HG02588 (cell line): Measurements from ENCODE around the gene IGF1R.

ENCODE experiments used
- ATAC-seq: cut with Tn5 transposase; IDR thresholded peaks from one replicate; pipeline ENCODE4 v1.9.1; 2021; ENCODE audit warnings: mild to moderate bottlenecking, moderate library complexity; ENCODE audit not compliant: unreplicated experiment

IGF1R gene

DNA sequence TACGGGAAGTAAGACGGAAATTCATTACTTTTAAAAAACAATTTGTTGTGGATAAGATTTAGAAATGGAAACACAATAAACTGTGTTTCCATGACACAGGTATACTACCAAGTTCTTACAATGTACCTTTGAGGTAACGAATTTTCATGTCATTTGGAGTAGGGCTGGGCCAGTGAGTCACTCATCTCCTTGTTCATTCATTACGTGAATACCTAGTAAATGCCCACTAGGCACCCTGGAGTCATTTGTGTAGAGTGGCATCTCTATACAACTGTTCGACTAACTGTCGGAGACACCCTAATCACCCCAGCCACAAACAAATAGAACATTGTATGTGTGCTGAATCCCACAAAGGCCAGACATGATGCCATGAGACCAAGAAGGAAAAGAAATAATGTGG lies 94.8 kb downstream of the IGF1R start:
- ATAC-seq: no peak

DNA sequence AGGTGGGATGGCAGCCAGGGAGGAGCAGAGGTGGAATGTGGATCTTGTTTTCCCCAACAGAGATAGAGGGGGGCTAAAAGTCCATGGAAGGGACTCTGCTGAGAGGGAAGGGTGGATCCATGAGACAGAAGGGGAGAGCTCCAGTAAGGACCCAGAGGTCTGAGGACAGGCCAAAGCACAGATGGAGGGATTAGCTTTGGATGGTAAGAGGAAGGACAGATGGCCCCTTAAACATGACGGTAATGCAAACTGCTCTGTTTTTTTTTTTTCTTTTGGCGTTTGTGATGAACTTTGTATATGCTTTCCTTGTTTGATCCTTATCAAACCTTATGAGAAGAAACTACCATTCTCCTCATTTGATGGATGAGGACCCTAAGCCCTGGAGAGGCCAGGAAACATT lies 96.2 kb downstream of the IGF1R start:
- no peak for ATAC-seq

DNA sequence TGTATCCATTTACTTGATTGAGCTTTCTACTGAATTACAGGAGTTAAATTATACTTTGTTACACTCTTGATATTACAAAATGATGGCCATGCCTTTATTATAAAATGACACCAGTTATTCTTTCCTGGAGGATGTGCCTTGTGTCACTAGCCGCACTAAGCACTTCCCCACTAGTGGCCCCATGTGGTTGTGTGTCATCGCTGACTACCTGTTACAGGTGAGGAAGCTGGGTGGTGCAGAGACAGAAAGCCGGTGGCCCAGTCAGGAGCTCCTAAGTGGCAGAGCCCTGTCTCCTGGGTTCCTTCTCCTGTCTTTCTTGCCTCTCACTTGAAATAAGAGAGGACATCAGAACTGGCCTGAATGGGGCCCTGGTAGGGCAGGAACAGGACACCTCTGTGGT lies 96.8 kb downstream of the IGF1R start:
- ATAC-seq: no peak

DNA sequence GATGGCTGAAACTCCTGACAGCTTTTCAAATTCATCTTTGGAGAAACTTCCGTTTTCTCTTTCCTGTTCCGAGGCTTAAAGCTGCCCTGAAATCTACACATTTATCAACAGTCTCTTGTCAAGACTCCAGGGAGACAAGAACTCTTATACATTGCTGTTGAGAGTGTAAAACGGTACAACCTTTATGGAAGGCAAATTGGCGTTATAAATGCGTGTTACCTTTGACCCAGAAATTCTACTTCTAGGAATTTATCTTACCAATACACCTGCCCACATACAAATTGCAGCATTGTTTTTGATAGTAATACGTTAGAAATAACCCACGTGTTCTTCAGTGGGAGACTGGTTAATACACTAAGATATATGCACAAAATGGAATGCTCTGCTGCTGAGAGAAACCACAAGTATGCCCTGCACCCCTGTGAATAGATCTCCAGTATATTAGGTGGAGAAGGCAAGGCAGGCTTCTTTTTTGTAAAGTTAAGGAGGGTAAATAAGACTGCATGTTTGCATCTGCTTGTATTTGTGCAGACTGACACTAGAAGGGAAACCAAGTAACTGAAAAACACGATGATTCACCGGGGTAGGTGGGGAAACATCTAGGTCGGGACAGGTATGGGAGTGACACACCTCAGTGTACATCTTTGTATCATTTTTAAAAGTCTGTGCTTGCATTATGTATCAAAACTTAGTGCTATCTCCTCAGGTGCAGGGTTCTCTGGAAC lies 97.5 kb downstream of the IGF1R start:
- ATAC-seq: no peak

DNA sequence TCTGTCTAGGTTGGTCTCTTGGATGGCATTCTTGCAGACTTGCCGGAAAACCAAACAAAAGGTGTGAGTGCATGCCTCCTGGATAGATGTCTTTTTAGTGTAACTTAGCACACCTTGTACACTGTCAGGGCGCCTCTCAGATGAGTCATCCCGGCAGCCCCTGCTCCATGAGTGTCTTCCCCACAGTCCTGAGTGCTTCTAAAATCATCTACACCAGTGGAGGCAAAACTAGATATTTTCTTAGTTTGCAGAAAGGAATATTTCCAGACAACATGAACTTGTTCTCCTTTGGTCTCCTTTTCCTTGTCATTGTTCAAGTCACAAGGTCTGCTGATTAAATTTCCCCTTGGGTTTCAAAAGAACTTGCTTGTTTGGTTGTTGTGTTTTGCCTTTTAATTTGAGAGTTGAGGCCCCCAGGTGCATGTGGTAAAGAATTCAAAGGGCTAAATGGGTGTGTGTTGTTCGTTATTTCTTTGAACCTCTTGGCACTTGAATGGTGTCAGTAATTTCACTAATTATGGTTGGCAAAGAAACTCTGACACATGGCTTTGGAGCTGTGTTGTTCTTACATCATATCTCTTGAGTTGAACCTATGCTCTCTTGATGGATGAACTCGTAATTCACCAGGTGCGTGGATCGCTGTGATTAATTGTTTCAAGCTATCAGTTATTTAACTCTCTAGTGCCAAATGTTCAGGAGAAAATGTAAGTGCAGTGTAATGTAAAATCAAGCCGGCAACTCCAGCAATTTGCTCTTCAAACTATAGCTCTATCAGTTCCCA lies 98.2 kb downstream of the IGF1R start:
- ATAC-seq: no peak

DNA sequence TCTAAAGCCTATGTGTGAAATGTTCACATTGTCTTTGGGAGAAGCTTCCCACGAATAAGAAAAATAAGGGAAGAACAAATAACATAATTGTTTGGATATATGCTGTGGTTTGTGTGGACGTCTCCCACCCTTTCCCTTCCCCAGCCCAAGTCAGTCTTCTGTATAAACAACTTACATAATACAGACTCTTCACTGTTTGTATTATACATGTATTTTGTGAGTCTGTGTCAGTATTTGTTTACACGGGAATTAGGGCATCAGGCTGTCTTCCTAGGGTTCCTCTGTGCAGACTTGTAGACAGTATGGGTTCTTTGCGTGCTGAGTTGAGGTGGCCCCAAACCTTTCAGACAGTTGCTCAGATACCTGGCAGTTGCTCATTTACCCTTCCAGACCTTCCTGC lies 103.4 kb downstream of the IGF1R start:
- no peak for ATAC-seq

DNA sequence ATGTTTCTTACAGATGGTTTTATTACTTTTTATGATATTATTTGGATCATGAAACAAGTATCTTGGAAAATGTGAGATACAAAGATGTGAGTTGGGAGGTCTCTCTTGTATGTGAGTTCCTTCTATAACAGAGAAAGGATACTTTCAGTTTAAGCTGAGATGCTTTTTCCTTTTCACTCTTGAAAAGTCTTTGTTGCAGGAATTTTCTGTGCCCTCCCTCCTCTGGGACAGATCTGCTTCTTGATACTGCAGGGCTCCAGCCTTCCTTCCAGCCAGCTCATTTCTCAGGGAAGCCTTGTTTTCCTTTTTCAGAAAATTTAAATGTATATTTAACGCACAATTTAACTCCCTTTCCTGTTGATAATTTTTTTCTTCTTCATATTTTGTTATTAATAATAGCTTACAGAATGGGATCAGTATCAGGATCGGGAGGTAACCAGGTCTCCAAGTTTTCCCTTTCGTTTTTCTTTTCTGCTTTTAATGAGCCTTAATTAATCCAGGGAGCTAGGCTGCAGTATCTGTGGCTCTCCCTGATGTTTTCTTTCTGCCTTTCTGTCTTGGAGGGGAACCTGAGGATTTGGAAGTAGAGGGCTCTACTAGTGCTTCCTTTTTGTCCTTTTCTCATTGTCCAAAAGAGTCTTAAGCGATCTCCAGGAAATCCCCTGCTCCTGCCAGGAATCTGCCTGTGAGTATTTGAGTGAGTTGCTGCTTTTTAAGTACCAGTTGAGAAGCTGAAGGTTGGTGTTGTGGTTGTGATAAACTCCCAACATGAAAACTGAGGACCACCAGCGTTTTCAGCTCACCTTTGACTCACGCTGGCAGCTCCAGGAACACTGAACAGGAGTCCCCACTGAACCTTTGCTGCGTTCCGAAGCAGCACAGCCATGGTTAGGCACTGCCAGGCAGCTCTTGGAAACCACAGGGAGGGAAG lies 105.7 kb downstream of the IGF1R start:
- ATAC-seq: no peak

DNA sequence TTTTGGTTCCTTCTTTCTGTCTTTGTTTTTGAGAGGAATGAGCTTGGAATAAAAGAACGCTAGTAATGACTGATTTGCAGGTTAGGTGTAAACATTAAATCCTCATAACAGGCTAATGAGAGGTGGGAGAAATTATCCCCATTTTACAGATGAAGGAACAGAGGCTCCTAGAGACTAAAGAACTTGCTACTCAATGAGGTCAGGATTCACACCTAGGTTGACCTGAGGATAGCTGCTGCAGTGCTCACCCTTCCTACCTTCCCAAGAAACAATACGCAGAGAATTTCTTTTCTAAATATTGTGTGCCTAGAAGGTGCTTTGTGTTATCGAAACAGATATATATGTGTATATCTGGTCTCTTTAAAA lies 106.3 kb downstream of the IGF1R start:
- ATAC-seq: no peak

DNA sequence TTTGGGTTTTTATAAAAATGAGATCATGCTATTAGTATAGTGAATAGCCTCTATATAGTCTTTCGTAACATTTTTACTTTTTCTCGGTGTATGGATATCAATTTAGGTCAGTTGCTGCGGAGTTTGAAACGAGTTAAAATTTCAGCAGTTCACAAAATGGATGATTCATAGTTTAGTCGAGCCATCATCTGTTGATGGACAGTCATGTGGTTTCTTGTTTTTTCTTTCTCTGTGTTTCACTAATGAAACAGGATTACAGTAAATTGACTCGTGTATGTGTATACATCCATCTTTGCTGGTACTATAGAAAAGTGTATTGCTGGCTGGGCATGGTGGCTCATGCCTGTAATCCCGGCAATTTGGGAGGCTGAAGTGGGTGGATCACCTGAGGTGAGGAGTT lies 106.8 kb downstream of the IGF1R start:
- ATAC-seq: no peak

DNA sequence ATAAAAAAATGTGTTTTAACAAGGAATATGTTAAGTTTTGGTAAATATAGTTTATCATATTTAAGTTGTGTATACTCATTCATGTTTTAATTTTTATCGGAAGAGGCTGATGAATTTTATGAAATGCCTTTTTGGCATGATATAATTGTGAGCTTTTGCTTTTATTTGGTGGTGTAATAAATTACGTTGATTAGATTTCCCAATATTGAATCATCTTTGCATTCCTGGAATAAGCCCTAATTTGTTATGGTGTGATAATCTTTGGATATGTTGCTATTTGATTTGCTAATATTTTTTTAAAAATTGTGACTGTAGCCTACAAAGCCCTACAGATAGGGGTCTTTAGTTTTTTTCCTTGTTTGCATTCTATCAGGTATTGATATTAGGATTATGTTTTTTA lies 107.4 kb downstream of the IGF1R start:
- ATAC-seq: no peak

DNA sequence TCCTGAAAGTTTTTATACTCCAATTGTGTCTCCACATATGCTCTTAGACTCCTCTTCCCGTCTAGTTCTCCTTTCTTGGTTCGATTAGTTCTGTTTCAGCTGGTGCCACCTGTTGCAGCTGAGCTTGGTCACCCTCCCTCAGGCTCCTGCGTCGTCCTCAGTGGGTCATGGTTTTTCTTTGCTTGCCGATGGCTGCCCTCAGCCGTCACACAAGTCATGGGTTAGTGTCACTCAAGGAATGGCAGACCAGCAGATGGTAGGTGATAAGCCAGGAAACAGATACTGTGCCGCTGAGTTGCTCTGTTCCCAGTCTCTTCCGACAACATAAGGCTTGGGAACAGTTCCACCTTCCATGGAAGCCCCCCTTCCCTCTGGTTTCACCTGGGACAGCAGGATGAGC lies 109.9 kb downstream of the IGF1R start:
- ATAC-seq: no peak

DNA sequence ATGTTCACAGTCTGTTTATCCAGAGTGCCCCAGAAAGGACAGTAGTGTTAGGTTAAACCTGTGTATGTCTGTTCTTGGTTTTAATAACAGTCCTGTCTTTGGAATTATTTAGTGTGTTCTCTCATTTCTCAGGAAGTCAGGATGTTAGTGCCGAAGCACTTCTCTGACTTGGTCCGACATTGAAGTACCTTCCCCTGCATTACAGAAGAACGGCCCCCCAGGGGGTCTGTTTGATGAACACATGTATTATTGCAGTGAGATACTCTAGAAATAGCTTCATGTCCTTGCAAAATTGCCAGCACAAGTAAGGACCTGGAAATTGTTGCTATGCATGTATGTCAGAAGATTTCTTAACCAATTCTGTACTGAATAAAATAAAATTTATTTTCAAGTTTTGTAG lies 110.9 kb downstream of the IGF1R start:
- ATAC-seq: no peak

DNA sequence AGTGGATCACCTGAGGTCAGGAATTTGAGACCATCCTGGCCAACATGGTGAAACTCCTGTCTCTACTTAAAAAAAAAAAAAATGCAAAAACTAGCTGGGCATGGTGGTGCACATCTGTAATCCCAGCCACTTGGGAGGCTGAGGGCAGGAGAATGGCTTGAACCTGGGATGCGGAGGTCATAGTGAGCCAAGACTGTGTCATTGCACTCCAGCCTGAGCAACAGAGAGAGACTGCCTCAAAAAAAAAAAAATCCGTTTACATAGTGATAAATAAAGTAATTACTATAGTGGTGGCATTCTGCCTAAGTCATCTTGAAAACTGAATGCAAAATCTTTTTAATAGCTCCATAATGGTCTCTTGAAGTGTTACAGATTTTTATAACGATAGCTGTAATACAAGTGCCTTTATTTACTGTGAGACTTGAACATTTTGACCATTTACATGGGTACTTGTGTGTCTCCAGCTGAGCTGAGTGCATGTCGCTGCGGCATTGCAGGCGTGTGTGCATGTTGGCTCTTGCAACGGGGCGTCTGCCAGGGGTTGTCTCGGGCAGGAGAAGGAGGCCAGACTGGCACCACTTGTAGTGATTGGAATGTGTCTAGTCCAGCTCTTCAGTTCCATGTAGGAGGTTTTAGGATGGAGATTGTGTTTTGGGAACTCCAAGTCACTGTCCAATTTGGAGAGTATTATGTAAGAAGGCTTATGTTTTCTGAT lies 111.9 kb downstream of the IGF1R start:
- no peak for ATAC-seq

DNA sequence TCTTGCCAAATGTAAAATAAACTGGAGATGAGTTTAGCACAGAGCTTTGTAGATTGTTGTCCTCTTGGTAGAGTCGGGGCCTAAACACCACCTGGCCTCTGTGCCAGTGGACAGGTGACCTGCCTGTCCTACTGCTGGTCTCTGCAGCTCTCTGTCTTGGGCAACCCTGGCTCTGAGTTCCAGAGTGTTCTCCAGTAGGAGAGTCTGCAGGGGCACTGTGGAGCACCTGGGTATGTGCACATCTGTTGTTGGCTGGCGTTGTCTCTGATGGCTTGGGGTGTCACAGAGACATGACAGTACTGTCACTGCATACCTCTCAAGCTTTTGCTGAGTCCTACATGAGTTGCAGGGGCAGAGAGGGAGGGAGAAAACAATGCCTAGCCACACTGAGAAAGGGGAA lies 112.6 kb downstream of the IGF1R start:
- ATAC-seq: no peak

DNA sequence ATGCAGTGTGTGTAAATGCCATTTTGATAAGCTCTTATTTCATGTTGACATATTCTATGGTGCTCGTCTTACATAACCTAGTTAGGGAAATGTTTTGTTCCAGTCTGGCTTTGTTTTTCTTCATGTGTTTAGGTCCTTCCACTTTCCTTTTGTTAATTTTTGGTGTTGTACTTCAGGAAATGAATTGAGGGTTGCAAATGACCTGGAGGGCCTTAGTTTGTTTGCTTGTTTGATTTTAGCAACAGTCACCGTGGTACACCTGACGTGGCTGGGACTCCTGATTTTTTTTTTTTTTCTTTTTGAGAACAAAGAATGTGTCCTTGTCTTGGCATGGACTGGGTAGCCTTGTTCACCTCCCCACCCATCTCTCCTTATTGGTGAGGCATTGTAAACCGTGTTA lies 114.8 kb downstream of the IGF1R start:
- ATAC-seq: no peak

DNA sequence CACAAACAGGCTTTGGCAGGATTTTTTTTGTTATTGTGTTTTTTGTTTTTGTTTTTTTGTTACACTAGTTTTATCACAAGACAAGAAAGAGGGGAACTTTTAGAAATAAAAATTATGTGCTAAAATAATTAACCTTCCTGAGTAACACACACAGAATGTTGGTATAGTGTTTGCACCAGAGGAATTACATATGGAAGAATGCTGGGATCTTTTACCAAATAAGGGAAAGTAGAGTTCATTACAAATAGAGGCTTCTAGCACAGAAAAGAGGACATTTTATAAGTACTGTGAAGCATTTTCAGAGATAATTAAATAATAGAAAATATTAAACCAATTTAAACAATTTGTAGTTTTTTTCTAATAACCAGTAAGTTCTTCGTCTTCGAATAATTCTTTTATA lies 116.0 kb downstream of the IGF1R start:
- ATAC-seq: no peak

DNA sequence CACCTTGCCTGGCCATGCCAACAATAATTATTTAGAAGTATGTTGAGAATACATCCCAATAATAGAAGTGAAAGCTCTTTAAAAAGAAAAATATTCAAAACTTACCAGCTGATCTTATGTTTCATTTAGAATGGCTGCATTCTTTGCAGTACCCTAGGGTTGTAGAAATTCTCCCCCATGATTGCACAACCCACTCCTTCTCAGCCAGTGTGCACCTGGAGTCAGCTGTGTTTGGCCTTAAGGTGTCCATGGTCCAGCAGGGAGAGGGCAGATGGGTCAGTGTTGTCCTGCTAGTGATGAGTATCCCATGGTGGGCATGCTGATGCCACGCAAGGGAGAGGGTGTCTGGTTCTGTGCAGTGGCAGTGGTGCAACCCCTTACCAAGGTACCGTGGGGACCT lies 117.3 kb downstream of the IGF1R start:
- ATAC-seq: no peak

DNA sequence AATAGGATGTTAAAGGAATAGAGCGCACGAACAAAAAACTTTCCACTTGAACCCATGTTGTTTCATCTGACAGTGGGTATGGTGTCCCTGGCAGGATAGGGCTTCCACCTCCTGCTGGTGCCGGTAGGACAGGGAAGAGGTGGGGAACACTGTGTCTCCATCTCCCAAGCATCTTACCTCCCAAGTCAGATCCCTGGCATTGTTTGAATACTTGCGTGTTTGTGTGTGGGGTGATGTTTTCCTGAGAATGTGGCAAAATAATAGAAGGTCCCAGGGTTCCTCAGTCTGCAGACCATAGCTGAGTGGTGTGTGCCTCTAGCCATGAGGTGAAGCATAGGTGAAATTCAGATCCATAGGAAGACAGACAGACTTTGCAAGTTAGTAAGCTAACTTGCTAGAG lies 119.4 kb downstream of the IGF1R start:
- ATAC-seq: no peak

DNA sequence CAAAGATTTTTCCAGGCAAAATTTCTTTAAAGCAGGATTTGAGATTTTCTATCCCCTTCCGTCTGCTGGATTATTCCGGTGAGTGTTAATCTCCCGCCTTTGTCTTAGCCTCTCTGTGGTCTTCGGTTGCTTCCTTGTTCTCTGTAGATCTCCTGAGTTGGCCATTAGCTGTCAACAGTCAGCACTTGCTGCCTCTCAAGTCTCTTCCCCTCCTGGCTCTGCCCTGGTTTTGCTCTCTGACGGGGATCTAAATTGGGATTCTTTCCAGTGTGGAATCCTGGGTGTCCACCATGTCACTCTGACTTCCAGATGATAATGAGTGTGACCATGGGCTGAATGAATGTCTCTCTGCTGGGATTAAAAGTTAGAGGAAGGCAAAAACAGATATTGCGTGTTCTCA lies 121.5 kb downstream of the IGF1R start:
- ATAC-seq: no peak

DNA sequence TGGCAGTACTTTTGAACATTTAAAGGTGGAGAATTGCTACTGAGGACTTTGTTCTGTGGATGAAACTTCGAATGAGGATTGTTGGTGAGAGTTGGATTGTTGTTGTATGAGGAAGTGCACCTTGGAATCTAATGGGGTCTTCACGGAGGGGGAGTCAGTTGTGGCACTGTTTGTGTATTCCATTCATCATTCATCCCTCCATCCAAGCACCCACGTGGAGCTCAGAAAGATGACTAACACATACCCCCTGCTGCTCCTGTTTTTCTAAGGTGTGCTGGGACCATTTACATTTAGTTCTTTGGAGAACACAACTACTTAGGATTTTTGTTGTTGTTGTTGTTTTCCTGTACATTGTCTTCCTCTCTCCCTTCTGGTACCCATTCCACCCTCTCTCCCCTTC lies 122.6 kb downstream of the IGF1R start:
- ATAC-seq: no peak

DNA sequence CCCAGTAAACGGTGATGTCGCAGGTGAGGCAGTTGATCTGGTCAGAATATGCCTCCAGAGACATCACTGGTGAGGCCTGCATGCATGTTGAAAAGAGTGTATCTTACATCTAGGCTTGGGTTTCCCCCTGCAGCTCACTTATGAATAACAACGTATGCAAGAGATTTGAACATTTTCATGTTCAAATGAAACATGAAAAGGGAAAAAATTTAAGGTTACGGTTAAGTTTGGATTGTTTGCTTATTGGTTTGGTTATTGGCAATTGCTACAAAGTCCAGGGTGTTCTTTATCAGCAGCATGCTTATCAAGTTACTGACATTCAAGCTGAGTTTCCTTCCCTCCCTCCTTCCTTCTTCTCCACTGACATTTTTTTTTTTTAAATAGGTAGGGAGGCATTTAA lies 123.2 kb downstream of the IGF1R start:
- ATAC-seq: no peak
